Smooth muscle cell (in vitro differentiated cells): ENCODE data around the gene CCL14. TPM values are rescaled to one million over a fixed set of nuclear protein-coding genes. Genes with fewer than 3 reads are reported as not detected.

Source experiments
- DNase-seq: peaks from one replicate; lab custom pipeline; 2025; ENCODE audit not compliant: unreplicated experiment; lab: John Stamatoyannopoulos, UW
- H2AFZ ChIP-seq: fragments of 200-600 bp; sonication (generic); 2 replicates; pipeline ENCODE4 v1.6.0; 2016; ENCODE audit warnings: antibody characterized with exemption, low read depth, mild to moderate bottlenecking
- H3F3A ChIP-seq: fragments of 200-600 bp; sonication (generic); 2 replicates; pipeline ENCODE4 v1.6.0; 2017; ENCODE audit warnings: antibody characterized with exemption, low read depth
- H3K27ac ChIP-seq: fragments of 200-600 bp; sonication (generic); 2 replicates; pipeline ENCODE4 v1.5.1; 2016; ENCODE audit warnings: low read depth, mild to moderate bottlenecking
- H3K27me3 ChIP-seq: fragments of 200-600 bp; sonication (generic); 2 replicates; pipeline ENCODE4 v1.6.1; 2016; ENCODE audit warnings: low read depth, mild to moderate bottlenecking
- H3K36me3 ChIP-seq: fragments of 200-600 bp; sonication (generic); 2 replicates; pipeline ENCODE4 v1.5.1; 2016; ENCODE audit warnings: low read depth
- H3K4me1 ChIP-seq: fragments of 200-600 bp; sonication (generic); 2 replicates; pipeline ENCODE4 v1.5.1; 2016; ENCODE audit warnings: low read depth
- H3K4me2 ChIP-seq: fragments of 200-600 bp; sonication (generic); 2 replicates; pipeline ENCODE4 v1.6.0; 2016; ENCODE audit warnings: mild to moderate bottlenecking
- H3K4me3 ChIP-seq: fragments of 200-600 bp; sonication (generic); 2 replicates; pipeline ENCODE4 v1.5.1; 2016; ENCODE audit warnings: mild to moderate bottlenecking
- H3K79me2 ChIP-seq: fragments of 200-600 bp; sonication (generic); 2 replicates; pipeline ENCODE4 v1.6.0; 2016; ENCODE audit warnings: low read depth, mild to moderate bottlenecking
- H3K9ac ChIP-seq: fragments of 200-600 bp; sonication (generic); 2 replicates; pipeline ENCODE4 v1.6.0; 2016; ENCODE audit warnings: low read depth
- H3K9me3 ChIP-seq: fragments of 200-600 bp; sonication (generic); replicated peaks from 2 replicates; pipeline ENCODE4 v1.5.1; 2016; ENCODE audit warnings: low read depth
- H4K20me1 ChIP-seq: fragments of 200-600 bp; sonication (generic); 2 replicates; pipeline ENCODE4 v1.6.0; 2016; ENCODE audit warnings: low read depth
- CTCF ChIP-seq: fragments of 200-600 bp; sonication (generic); IDR thresholded peaks from 2 replicates; pipeline ENCODE4 v1.5.1; 2017; ENCODE audit warnings: borderline replicate concordance, mild to moderate bottlenecking, antibody characterized with exemption; ENCODE audit not compliant: insufficient read depth, poor library complexity, severe bottlenecking
- WGBS: methylation state at CpG from one replicate; pipeline ENCODE4 v1.1.7; 2016; ENCODE audit warnings: low lambda C conversion rate; 5-methylcytosine and 5-hydroxymethylcytosine counted together
- polyA plus RNA-seq: library from polyadenylated mRNA; unstranded; fragments of >200 nt; fragmentation: Nextera tagmentation; extraction: Ambion mirVana; gene quantifications from 2 replicates; pipeline ENCODE4 v1.2.1, GENCODE V29; 2016
- total RNA-seq: library from RNA; depleted of rRNA; stranded (reverse); fragments of >200 nt; gene quantifications from 2 replicates; pipeline ENCODE4 v1.2.3, GENCODE V29; 2014

CCL14 gene
- total and polyA plus RNA-seq, 2 experiments from 2014 or later, result not detected

- DNase-seq, result no peak
- no peaks in the 10 kb centered on the region for H4K20me1 ChIP-seq
- H3K4me3 ChIP-seq, result no peak within 1 kb of the TSS
- no peaks in the 10 kb centered on the region for H3K36me3 ChIP-seq
- H3K27ac ChIP-seq, result no peak within 1 kb of the TSS
- no peaks in the 10 kb centered on the region for H3K4me1 ChIP-seq
- no peak within 1 kb of the TSS for H3K4me2 ChIP-seq
- peaks cover 11% of the 10 kb centered on the region for H3K27me3 ChIP-seq
- no peaks in the 10 kb centered on the region for H3K9me3 ChIP-seq
- WGBS, result 93% methylated on average over 12 of the region's 12 CpGs
- H2AFZ ChIP-seq, result no peak within 1 kb of the TSS
- H3K9ac ChIP-seq, result no peak within 1 kb of the TSS
- no peaks in the 10 kb centered on the region for H3K79me2 ChIP-seq
- no peaks in the 10 kb centered on the region for H3F3A ChIP-seq
- no peak for TF ChIP-seq CTCF
Measured at GRCh38 chr17:35981246-35981645, 5.3 kb downstream of the CCL14 start, which contains the start of gene CCL16. TSS of gene CCL16 (minus strand) at chr17:35981497. CDS start at chr17:35981420, 77 bp downstream.

DNA sequence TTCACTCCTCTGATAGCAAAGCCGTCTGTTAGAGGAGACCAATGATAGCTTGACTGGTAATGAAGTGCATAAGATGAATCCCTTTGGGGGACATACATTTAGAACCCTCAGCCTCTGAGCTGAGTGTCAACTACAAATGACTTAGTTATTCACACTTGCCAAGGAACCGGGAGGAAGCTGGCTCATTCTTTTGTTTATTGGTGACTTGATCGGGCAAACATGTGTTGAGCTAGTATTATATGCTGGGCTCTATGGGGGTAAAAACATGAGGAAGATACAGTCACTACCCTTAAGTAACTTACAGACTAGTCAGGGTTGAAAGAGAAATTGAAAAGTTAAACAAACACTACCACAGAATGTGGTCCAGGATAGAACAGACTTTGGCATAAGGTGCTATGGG, 8.2 kb downstream of the CCL14 start:
- H3K9me3 ChIP-seq, result no peaks in the 10 kb centered on the region
- no peak overlapping the region for H3K27ac ChIP-seq
- no peak for TF ChIP-seq CTCF
- H2AFZ ChIP-seq, result no peak overlapping the region
- no peak overlapping the region for H3K9ac ChIP-seq
- no peaks in the 10 kb centered on the region for H4K20me1 ChIP-seq
- WGBS, result 90% methylated on average over 3 of the region's 3 CpGs
- no peaks in the 10 kb centered on the region for H3F3A ChIP-seq
- H3K79me2 ChIP-seq, result no peaks in the 10 kb centered on the region
- DNase-seq, result no peak
- H3K4me2 ChIP-seq, result no peak overlapping the region
- H3K4me1 ChIP-seq, result no peaks in the 10 kb centered on the region
- H3K27me3 ChIP-seq, result peaks cover 12% of the 10 kb centered on the region
- no peaks in the 10 kb centered on the region for H3K36me3 ChIP-seq
- no peak overlapping the region for H3K4me3 ChIP-seq

DNA sequence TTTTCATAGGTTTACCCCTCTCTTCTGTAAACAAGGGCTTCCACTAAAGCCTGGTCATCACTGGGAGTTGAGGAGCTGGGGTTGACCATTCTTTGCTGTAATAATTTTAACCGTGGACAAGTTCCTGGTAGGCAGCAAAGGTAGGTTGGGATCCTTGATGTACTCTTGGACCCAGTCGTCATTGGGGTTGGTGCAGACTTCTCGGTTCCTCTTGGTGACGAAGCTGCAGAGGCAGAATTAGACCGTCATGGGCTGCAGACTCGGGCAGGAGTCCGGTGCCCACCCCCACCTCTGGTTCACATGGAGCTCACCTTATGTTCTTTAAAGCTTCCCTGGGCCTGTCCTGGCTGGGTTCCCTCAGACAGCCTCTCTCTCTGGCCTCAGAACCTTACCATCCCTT, 9.0 kb downstream of the CCL14 start:
- no peak overlapping the region for H3K9ac ChIP-seq
- H3K4me3 ChIP-seq, result no peak overlapping the region
- H2AFZ ChIP-seq, result no peak overlapping the region
- no peak for TF ChIP-seq CTCF
- peaks cover 12% of the 10 kb centered on the region for H3K27me3 ChIP-seq
- H3F3A ChIP-seq, result no peaks in the 10 kb centered on the region
- no peaks in the 10 kb centered on the region for H4K20me1 ChIP-seq
- H3K36me3 ChIP-seq, result no peaks in the 10 kb centered on the region
- H3K9me3 ChIP-seq, result no peaks in the 10 kb centered on the region
- H3K4me1 ChIP-seq, result no peaks in the 10 kb centered on the region
- H3K27ac ChIP-seq, result no peak overlapping the region
- H3K4me2 ChIP-seq, result no peak overlapping the region
- no peaks in the 10 kb centered on the region for H3K79me2 ChIP-seq
- DNase-seq, result no peak
- WGBS, result 93% methylated on average over 4 of the region's 7 CpGs
